Effector memory CD4-positive, alpha-beta T cell (primary cell): Measurements from ENCODE around the gene CHRNA9.
"Not testable (repeated sequence)": the region's sequence is repeated elsewhere in the genome, so short reads cannot be mapped to it uniquely, and the experiment has no call there.

Experiments used
- DNase-seq, 3 donors: peaks; one replicate each; pipeline ENCODE4 v3.0.0-alpha.2; 2020
- H3K27ac ChIP-seq: 2 replicates; pipeline ENCODE4 v1.7.0; 2013; ENCODE audit warnings: mild to moderate bottlenecking, low read length, moderate library complexity; ENCODE audit not compliant: insufficient read depth, poor library complexity, severe bottlenecking
- H3K27me3 ChIP-seq: replicated peaks from 2 replicates; pipeline ENCODE4 v1.7.0; 2013; ENCODE audit warnings: mild to moderate bottlenecking, low read length; ENCODE audit not compliant: insufficient read depth, control insufficient read depth, poor library complexity, severe bottlenecking
- H3K36me3 ChIP-seq: 2 replicates; pipeline ENCODE4 v1.7.0; 2013; ENCODE audit warnings: mild to moderate bottlenecking, low read length, moderate library complexity; ENCODE audit not compliant: control insufficient read depth, insufficient read depth
- H3K4me1 ChIP-seq: 2 replicates; pipeline ENCODE4 v1.7.0; 2013; ENCODE audit warnings: low read length, mild to moderate bottlenecking; ENCODE audit not compliant: control insufficient read depth, insufficient read depth, poor library complexity, severe bottlenecking
- H3K4me3 ChIP-seq: 2 replicates; pipeline ENCODE4 v1.7.0; 2013; ENCODE audit warnings: low read length, low read depth, mild to moderate bottlenecking; ENCODE audit not compliant: insufficient read depth, poor library complexity, severe bottlenecking
- H3K9me3 ChIP-seq: 2 replicates; pipeline ENCODE4 v1.7.0; 2013; ENCODE audit warnings: mild to moderate bottlenecking, low read length, moderate library complexity; ENCODE audit not compliant: control insufficient read depth
- total RNA-seq, 3 donors: gene quantifications; one replicate each; lab custom pipeline; 2026; lab: John Stamatoyannopoulos, UW

CHRNA9 gene
- 0 to 0.26 (median 0) reads per million in 3 donors for total RNA-seq

GRCh38 chr4:40334591-40335524 is at the start of gene CHRNA9:
CHRNA9 (plus strand) TSS chr4:40335333; CDS start chr4:40335468, 135 bp downstream.
- Histone ChIP-seq H3K36me3 (no peaks in the 10 kb centered on the region), H3K27ac (no peak within 1 kb of the TSS)

GRCh38 chr4:40285692-40286091 is 49.4 kb upstream of the CHRNA9 start:
- peaks cover 29% of the 10 kb centered on the region for H3K4me1 ChIP-seq
- no peak overlapping the region for H3K4me3 ChIP-seq
- no peak for DNase-seq
- H3K36me3 ChIP-seq: no peaks in the 10 kb centered on the region
- H3K9me3 ChIP-seq: no peaks in the 10 kb centered on the region
- H3K27ac ChIP-seq: no peak overlapping the region
- H3K27me3 ChIP-seq: no peaks in the 10 kb centered on the region

More at GRCh38 chr4:40334591-40335524, at the start of gene CHRNA9:
- DNase-seq: no peak
- Histone ChIP-seq H3K4me1 (no peaks in the 10 kb centered on the region), H3K27me3 (no peaks in the 10 kb centered on the region), H3K4me3 (no peak within 1 kb of the TSS), H3K9me3 (no peaks in the 10 kb centered on the region)

GRCh38 chr4:40288566-40288965 is 46.6 kb upstream of the CHRNA9 start:
- H3K27me3 ChIP-seq: no peaks in the 10 kb centered on the region
- peaks cover 29% of the 10 kb centered on the region for H3K4me1 ChIP-seq
- DNase-seq: no peak
- no peak overlapping the region for H3K4me3 ChIP-seq
- H3K36me3 ChIP-seq: no peaks in the 10 kb centered on the region
- H3K9me3 ChIP-seq: no peaks in the 10 kb centered on the region
- H3K27ac ChIP-seq: no peak overlapping the region

GRCh38 chr4:40289366-40290188 is 45.6 kb upstream of the CHRNA9 start:
- Histone ChIP-seq H3K27me3 (no peaks in the 10 kb centered on the region), H3K4me3 (no peak overlapping the region), H3K27ac (peak overlapping the region; percentile 52), H3K9me3 (no peaks in the 10 kb centered on the region), H3K4me1 (peaks cover 21% of the 10 kb centered on the region), H3K36me3 (no peaks in the 10 kb centered on the region)
- DNase-seq: no peak

GRCh38 chr4:40290611-40291186 is 44.4 kb upstream of the CHRNA9 start:
- H3K4me1 ChIP-seq: peaks cover 21% of the 10 kb centered on the region
- DNase-seq, H3K27me3 ChIP-seq, H3K36me3 ChIP-seq, H3K9me3 ChIP-seq, H3K4me3 ChIP-seq, H3K27ac ChIP-seq: not testable (repeated sequence)

- H3K4me1 ChIP-seq: peaks cover 21% of the 10 kb centered on the region
- H3K9me3 ChIP-seq: no peaks in the 10 kb centered on the region
- no peak overlapping the region for H3K27ac ChIP-seq
- no peaks in the 10 kb centered on the region for H3K27me3 ChIP-seq
- no peak for DNase-seq
- no peaks in the 10 kb centered on the region for H3K36me3 ChIP-seq
- H3K4me3 ChIP-seq: no peak overlapping the region
Measured at GRCh38 chr4:40292313-40292759, 42.8 kb upstream of the CHRNA9 start.

GRCh38 chr4:40294339-40294738 is 40.8 kb upstream of the CHRNA9 start:
- no peaks in the 10 kb centered on the region for H3K9me3 ChIP-seq
- DNase-seq: no peak
- no peaks in the 10 kb centered on the region for H3K27me3 ChIP-seq
- H3K4me3 ChIP-seq: no peak overlapping the region
- no peaks in the 10 kb centered on the region for H3K36me3 ChIP-seq
- peaks cover 26% of the 10 kb centered on the region for H3K4me1 ChIP-seq
- H3K27ac ChIP-seq: no peak overlapping the region

GRCh38 chr4:40295030-40295429 is 40.1 kb upstream of the CHRNA9 start:
- H3K36me3 ChIP-seq, H3K27me3 ChIP-seq, DNase-seq, H3K4me3 ChIP-seq, H3K9me3 ChIP-seq: not testable (repeated sequence)
- H3K4me1 ChIP-seq: peaks cover 27% of the 10 kb centered on the region
- peak overlapping the region; percentile 3 for H3K27ac ChIP-seq

GRCh38 chr4:40295572-40295971 is 39.6 kb upstream of the CHRNA9 start:
- Histone ChIP-seq H3K4me3 (no peak overlapping the region), H3K27me3 (no peaks in the 10 kb centered on the region), H3K36me3 (no peaks in the 10 kb centered on the region), H3K9me3 (no peaks in the 10 kb centered on the region), H3K4me1 (peaks cover 27% of the 10 kb centered on the region), H3K27ac (no peak overlapping the region)
- no peak for DNase-seq
